Ishikawa (cell line): ENCODE data around the gene PQBP1.

ENCODE experiments used
- FOXM1 ChIP-seq: IDR thresholded peaks from 2 replicates; pipeline ENCODE4 v1.6.1; 2012; ENCODE audit warnings: low read depth, borderline replicate concordance
- REST ChIP-seq: IDR thresholded peaks from 2 replicates; pipeline ENCODE4 v1.6.1; 2012; ENCODE audit warnings: low read depth, mild to moderate bottlenecking

- TF ChIP-seq REST (no peak), FOXM1 (no peak)
These were observed 38.8 kb downstream of the PQBP1 start for GRCh38 chrX:48936429-48937053.
